Measurements from ENCODE around the gene SLC2A5.

GRCh38 chr1:9095818-9096217, 26.4 kb upstream of the SLC2A5 start:
- no peak for TF ChIP-seq POLR2AphosphoS5 (IDR thresholded peaks at IDR 0.05)
- no peak for TF ChIP-seq CTCF (IDR thresholded peaks at IDR 0.05)
- TF ChIP-seq POLR2A (IDR thresholded peaks at IDR 0.05) = no peak
